HEK293T (cell line): ENCODE data around the gene OPCML.

Experiments used
- BHLHE40 ChIP-seq: fragments of 450-650 bp; IDR thresholded peaks from 2 replicates; pipeline ENCODE4 v1.6.1; 2016; ENCODE audit warnings: mild to moderate bottlenecking, moderate library complexity, borderline replicate concordance
- FOXA1 ChIP-seq: fragments of 450-650 bp; IDR thresholded peaks from 2 replicates; pipeline ENCODE4 v1.6.1; 2016; ENCODE audit warnings: mild to moderate bottlenecking
- FOXM1 ChIP-seq: fragments of 450-650 bp; IDR thresholded peaks from 2 replicates; pipeline ENCODE4 v1.6.1; 2017; ENCODE audit warnings: mild to moderate bottlenecking, borderline replicate concordance
- ZNF384 ChIP-seq: fragments of 450-650 bp; IDR thresholded peaks from 2 replicates; pipeline ENCODE4 v1.6.1; 2016
- TF ChIP-seq, protein P1 (sequence below): fragments of 450-650 bp; IDR thresholded peaks from 2 replicates; pipeline ENCODE4 v1.6.1; 2016

DNA sequence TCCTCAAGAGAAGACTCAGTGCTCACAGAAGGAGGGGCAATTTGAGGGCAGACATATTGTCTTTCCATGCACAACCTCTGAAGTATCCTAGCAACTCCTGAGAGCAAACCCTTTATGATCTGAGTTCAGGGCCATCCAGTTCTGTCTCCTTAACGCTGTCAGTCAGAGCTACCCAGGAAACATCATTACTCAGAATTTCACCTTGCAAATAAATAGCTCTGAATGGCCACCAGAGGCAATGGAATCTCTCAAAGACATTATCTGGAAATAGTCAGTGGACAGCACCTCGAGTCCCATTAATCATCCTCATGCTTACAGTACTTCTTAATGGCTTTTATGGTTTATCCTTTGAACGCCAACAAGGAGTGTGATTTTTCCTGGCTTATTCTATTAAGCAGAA lies 656.1 kb downstream of the OPCML start:
- TF ChIP-seq BHLHE40 (no peak), FOXM1 (no peak), ZNF384 (no peak), FOXA1 (no peak)
- TF ChIP-seq, protein P1, sequence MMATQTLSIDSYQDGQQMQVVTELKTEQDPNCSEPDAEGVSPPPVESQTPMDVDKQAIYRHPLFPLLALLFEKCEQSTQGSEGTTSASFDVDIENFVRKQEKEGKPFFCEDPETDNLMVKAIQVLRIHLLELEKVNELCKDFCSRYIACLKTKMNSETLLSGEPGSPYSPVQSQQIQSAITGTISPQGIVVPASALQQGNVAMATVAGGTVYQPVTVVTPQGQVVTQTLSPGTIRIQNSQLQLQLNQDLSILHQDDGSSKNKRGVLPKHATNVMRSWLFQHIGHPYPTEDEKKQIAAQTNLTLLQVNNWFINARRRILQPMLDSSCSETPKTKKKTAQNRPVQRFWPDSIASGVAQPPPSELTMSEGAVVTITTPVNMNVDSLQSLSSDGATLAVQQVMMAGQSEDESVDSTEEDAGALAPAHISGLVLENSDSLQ: no peak
